Measurements from ENCODE around the gene IGF1R.
"Not testable (repeated sequence)": the region's sequence is repeated elsewhere in the genome, so short reads cannot be mapped to it uniquely, and the experiment has no call there.

IGF1R gene

DNA sequence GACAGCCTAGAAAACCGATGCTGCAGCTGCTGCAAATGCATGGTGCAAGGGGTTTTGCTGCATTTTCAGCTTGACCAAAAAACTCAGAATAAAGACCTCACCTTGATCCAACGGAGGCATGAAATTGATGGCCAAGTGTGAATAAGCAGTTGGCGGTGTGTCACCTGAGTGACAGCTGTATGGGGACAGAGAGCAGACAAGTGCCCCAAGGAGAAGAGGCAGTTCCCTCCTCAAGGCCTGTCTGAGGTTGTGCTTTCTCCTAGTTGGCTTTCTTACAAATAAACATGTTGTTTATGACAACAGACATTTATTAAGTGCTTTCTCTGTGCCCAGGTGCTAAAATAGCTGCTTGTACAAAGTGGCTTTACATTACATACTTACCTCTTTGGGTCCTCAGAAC lies 349.0 kb downstream of the IGF1R start:
- Histone ChIP-seq H3K9me3 (ENCODE audit: control insufficient read depth, insufficient read depth, low read length) (no peaks in the 10 kb centered on the region), H3K27me3 (ENCODE audit: control insufficient read depth, insufficient read depth, low read length) (no peaks in the 10 kb centered on the region), H3K36me3 (ENCODE audit: control insufficient read depth, insufficient read depth, low read length) (no peaks in the 10 kb centered on the region), H3K9ac (ENCODE audit: low read depth, low read length) (no peak overlapping the region), H3K4me3 (ENCODE audit: low read depth, low read length) (no peak overlapping the region), H3K27ac (ENCODE audit: low read depth, low read length) (no peak overlapping the region), H3K4me1 (ENCODE audit: control insufficient read depth, insufficient read depth, low read length) (no peaks in the 10 kb centered on the region)

DNA sequence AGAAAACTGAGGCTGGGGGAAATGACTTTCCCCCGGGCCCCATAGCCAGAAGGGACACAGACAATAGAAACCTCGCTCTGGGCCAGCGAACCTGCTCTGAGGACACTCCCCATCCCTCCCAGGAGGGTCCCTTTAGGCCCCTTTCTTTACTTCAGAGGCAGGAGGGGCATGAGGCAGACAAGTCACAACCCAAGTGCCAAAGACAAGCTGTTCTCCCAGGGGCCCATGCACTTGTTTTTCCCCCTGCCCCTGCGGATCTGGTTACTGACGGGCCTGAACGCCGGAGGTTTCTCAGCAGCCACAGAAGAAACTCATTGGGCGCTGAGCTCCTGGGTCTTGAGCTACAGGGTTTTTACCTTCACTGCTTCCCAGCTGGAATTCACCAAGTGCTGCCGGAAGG lies 349.4 kb downstream of the IGF1R start:
- no peak overlapping the region for H3K4me3 ChIP-seq (ENCODE audit: low read depth, low read length)
- no peaks in the 10 kb centered on the region for H3K4me1 ChIP-seq (ENCODE audit: control insufficient read depth, insufficient read depth, low read length)
- H3K27ac ChIP-seq (ENCODE audit: low read depth, low read length): no peak overlapping the region
- no peaks in the 10 kb centered on the region for H3K9me3 ChIP-seq (ENCODE audit: control insufficient read depth, insufficient read depth, low read length)
- H3K9ac ChIP-seq (ENCODE audit: low read depth, low read length): no peak overlapping the region
- H3K36me3 ChIP-seq (ENCODE audit: control insufficient read depth, insufficient read depth, low read length): no peaks in the 10 kb centered on the region
- H3K27me3 ChIP-seq (ENCODE audit: control insufficient read depth, insufficient read depth, low read length): no peaks in the 10 kb centered on the region

DNA sequence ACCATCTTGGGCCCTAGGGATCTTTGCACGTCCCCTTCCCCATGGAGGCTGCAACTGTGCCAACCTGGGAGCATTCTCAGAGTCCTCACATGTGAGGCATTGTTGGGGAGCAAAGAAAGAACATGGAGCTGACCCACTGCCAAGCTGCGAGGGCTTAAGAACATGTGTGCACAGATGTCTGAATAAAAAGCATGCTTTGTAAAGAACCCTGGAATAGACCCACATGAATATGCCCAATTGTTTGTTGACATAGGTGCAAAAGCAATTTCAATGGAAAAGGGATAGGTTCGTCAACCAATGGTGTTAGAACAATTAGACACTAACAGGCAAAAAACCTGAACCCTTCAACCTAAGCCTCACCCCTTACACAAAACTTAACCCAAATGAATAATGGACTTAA lies 349.9 kb downstream of the IGF1R start:
- no peaks in the 10 kb centered on the region for H3K4me1 ChIP-seq (ENCODE audit: control insufficient read depth, insufficient read depth, low read length)
- H3K36me3 ChIP-seq (ENCODE audit: control insufficient read depth, insufficient read depth, low read length): no peaks in the 10 kb centered on the region
- no peaks in the 10 kb centered on the region for H3K27me3 ChIP-seq (ENCODE audit: control insufficient read depth, insufficient read depth, low read length)
- no peak overlapping the region for H3K27ac ChIP-seq (ENCODE audit: low read depth, low read length)
- H3K4me3 ChIP-seq (ENCODE audit: low read depth, low read length): no peak overlapping the region
- H3K9ac ChIP-seq (ENCODE audit: low read depth, low read length): no peak overlapping the region
- no peaks in the 10 kb centered on the region for H3K9me3 ChIP-seq (ENCODE audit: control insufficient read depth, insufficient read depth, low read length)

DNA sequence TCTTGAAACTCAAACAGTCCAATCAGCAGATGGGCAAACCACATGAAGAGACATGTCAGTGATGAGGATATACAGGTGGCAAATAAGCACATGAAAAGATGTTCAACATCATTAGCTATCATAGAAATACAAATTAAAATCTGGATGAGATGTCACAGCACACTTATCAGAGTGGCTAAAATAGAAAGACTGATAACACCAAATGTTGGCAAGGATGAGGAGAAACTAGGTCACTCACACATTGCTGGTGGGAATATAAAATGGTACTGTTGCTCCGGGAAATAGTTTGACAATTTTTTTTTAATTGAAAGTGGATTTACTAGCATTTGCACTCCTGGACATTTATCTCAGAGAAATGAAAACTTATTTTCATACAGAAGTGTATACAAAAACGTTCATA lies 350.9 kb downstream of the IGF1R start:
- H3K36me3 ChIP-seq (ENCODE audit: control insufficient read depth, insufficient read depth, low read length): no peaks in the 10 kb centered on the region
- no peaks in the 10 kb centered on the region for H3K9me3 ChIP-seq (ENCODE audit: control insufficient read depth, insufficient read depth, low read length)
- H3K27me3 ChIP-seq (ENCODE audit: control insufficient read depth, insufficient read depth, low read length): no peaks in the 10 kb centered on the region
- H3K4me1 ChIP-seq (ENCODE audit: control insufficient read depth, insufficient read depth, low read length): no peaks in the 10 kb centered on the region
- H3K4me3 ChIP-seq (ENCODE audit: low read depth, low read length): no peak overlapping the region
- H3K27ac ChIP-seq (ENCODE audit: low read depth, low read length): no peak overlapping the region
- no peak overlapping the region for H3K9ac ChIP-seq (ENCODE audit: low read depth, low read length)

DNA sequence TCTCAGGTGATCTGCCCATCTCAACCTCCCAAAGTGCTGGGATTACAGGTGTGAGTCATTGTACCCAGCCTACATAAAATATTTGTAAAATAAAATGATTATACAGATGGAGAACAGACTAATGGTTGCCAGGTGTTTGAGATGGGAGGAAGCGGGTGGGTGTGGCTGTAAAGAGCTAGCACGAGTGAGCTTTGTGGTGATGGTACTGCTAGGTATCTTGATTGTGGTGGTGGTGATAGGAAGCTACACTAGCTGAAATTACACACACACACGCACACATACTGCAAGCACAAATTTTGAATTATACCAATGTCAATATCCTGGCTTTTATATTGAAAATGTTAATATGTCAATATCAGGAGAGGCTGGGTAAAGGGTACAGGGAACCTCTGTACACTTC lies 353.9 kb downstream of the IGF1R start:
- no peaks in the 10 kb centered on the region for H3K4me1 ChIP-seq (ENCODE audit: control insufficient read depth, insufficient read depth, low read length)
- no peaks in the 10 kb centered on the region for H3K36me3 ChIP-seq (ENCODE audit: control insufficient read depth, insufficient read depth, low read length)
- no peak overlapping the region for H3K27ac ChIP-seq (ENCODE audit: low read depth, low read length)
- H3K27me3 ChIP-seq (ENCODE audit: control insufficient read depth, insufficient read depth, low read length): peaks cover 6% of the 10 kb centered on the region; the same call in 1 of the 2 replicates
- H3K4me3 ChIP-seq (ENCODE audit: low read depth, low read length): no peak overlapping the region
- no peaks in the 10 kb centered on the region for H3K9me3 ChIP-seq (ENCODE audit: control insufficient read depth, insufficient read depth, low read length)
- H3K9ac ChIP-seq (ENCODE audit: low read depth, low read length): no peak overlapping the region

DNA sequence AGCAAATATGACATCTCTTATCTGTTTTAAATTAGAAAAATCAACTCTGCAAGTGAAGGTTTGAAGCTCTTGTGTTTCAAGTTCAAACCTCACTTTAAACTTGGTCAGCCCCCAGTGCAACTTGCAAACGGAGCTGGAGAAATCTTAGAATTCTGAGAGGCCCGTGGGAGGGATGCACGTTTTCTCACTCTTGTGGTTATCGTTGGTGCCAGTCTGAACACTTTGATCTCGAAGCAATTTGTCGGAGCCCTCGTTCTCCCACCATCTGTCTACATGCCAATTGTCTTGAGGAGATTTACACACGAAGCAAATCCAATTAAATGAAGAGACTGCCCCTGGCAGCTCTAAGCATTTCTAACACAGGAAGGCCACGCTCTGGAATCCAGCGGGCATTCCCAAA lies 355.0 kb downstream of the IGF1R start:
- not testable (repeated sequence) for H3K36me3 ChIP-seq (ENCODE audit: control insufficient read depth, insufficient read depth, low read length); H3K4me3 ChIP-seq (ENCODE audit: low read depth, low read length); H3K27me3 ChIP-seq (ENCODE audit: control insufficient read depth, insufficient read depth, low read length); H3K9me3 ChIP-seq (ENCODE audit: control insufficient read depth, insufficient read depth, low read length); H3K4me1 ChIP-seq (ENCODE audit: control insufficient read depth, insufficient read depth, low read length); H3K9ac ChIP-seq (ENCODE audit: low read depth, low read length); H3K27ac ChIP-seq (ENCODE audit: low read depth, low read length)

DNA sequence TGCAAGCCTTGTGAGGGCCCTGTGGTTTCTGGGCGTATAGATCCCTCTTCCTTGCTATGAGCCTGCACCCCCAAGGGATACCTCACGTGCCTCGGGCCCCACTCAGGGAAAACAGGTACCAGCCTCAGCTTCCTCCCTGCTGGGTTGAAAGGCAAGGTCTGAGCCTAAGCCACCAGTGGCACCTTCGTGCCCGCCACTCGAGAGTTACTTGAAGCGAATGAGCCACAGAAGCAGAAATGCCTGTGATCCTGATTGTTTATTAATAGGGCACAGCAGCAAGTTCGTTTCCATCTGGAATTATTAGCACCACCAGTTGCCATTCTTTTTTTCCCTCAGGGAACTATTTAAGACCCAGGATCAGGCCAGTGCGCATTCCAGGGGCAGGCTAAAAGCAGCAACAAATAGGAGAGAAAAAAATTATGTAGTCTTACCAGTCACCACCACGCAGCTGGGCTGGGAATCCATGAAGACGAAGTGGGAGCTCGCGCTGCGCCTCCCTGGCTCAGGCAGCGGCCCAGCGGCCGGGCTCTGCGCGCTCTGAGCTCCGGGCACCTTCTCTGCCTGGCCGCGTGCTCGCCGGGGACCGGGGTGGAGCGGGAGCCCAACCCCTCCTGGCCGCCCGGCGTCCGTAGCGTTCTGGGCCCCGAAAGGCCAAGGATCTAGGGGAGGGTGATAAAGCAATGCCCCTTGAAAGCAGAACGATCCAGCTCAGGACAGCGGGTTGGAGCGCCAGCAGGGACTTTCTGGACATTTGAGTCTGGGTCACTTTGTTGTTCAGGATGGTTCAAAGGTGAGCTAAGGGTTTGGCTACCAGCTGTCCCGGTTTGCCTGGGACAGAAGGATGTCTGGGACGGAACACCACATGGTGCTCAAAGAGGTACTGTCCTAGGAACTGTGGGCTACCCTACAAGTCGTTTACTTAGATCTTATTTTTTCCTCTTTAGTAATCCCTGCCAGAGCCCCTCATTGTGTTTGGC lies 356.9 kb downstream of the IGF1R start:
- not testable (repeated sequence) for H3K9ac ChIP-seq (ENCODE audit: low read depth, low read length); H3K36me3 ChIP-seq (ENCODE audit: control insufficient read depth, insufficient read depth, low read length); H3K9me3 ChIP-seq (ENCODE audit: control insufficient read depth, insufficient read depth, low read length); H3K27ac ChIP-seq (ENCODE audit: low read depth, low read length); H3K4me3 ChIP-seq (ENCODE audit: low read depth, low read length); H3K27me3 ChIP-seq (ENCODE audit: control insufficient read depth, insufficient read depth, low read length); H3K4me1 ChIP-seq (ENCODE audit: control insufficient read depth, insufficient read depth, low read length)

DNA sequence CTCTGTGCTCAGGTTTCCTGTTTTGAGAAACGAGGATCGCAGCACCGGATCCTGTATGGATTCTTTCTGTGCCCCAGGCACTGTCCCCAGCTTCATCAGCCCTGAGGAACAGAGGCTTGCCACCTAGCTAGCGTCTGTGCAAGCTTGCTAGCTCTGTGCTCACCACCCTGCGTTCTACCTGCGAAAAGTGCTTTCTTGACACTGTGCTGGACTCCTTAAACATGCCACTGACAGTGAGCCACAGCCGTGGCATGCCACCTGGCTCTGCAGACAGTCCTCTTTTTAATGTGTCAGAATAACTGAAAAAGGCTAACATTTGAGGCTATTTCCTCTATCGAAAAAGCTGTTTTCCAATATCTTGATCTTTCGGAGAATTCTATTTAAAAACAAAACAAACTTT lies 357.8 kb downstream of the IGF1R start:
- Histone ChIP-seq H3K9me3 (ENCODE audit: control insufficient read depth, insufficient read depth, low read length) (no peaks in the 10 kb centered on the region), H3K36me3 (ENCODE audit: control insufficient read depth, insufficient read depth, low read length) (no peaks in the 10 kb centered on the region), H3K4me1 (ENCODE audit: control insufficient read depth, insufficient read depth, low read length) (no peaks in the 10 kb centered on the region), H3K4me3 (ENCODE audit: low read depth, low read length) (no peak overlapping the region), H3K9ac (ENCODE audit: low read depth, low read length) (no peak overlapping the region), H3K27ac (ENCODE audit: low read depth, low read length) (no peak overlapping the region), H3K27me3 (ENCODE audit: control insufficient read depth, insufficient read depth, low read length) (peaks cover 6% of the 10 kb centered on the region; the same call in 1 of the 2 replicates)

DNA sequence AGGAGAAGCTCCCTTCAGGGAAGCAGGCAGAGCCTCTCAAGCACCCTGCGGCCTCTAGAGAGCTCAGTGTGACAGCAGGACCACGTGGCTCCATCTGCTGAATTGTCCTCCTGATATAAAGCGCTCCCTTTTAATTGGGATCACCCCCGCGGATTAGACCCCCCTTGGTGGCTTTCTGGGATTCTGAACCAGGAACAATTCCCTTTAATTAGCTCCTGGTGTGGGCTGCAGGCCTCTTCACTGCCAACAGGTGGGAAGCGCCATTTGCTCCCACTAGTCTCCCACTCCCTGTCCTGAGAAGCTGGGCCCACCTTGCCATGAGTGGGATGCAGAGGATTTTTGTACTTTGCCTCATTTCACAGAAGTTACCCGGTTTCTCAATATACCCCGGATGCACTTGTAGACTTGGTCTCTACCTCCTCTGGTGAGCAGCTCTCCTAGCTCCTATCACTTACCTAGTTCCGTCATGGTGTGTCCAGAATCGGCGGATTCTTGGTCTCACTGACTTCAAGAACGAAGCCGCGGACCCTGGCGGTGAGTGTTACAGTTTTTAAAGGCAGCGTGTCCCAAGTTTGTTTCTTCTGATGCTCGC lies 358.7 kb downstream of the IGF1R start:
- Histone ChIP-seq H3K36me3 (ENCODE audit: control insufficient read depth, insufficient read depth, low read length) (no peaks in the 10 kb centered on the region), H3K4me3 (ENCODE audit: low read depth, low read length) (no peak overlapping the region), H3K27me3 (ENCODE audit: control insufficient read depth, insufficient read depth, low read length) (peaks cover 6% of the 10 kb centered on the region; the same call in 1 of the 2 replicates), H3K27ac (ENCODE audit: low read depth, low read length) (no peak overlapping the region), H3K9ac (ENCODE audit: low read depth, low read length) (no peak overlapping the region), H3K9me3 (ENCODE audit: control insufficient read depth, insufficient read depth, low read length) (no peaks in the 10 kb centered on the region), H3K4me1 (ENCODE audit: control insufficient read depth, insufficient read depth, low read length) (no peaks in the 10 kb centered on the region)

DNA sequence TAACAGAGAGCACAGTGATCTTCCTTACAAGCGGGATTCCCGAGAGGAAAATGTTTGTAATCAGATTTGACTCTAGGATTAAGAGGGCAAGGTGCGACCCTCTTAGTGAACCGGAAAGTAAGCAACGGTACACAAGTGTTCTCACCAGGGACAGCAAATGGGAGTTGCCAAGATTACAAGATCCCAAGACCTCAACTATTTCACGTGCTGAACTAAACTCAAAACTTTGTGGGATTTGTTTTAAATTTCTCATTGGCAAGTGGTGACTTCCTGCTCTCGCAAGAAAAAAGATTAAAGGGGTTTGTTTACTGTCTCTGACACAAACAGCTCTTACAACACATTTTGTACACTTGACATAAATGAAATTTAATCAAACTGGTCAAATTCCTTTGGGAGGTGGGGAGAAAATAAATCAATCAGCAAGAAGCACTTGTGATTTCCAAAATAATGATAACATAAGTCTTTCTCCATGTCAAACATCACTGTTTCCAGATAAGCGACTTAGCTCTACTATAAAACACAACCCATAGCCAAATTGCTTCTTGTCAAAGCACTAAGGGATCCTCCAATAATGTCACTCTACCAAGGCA lies 361.5 kb downstream of the IGF1R start:
- Histone ChIP-seq H3K27me3 (ENCODE audit: control insufficient read depth, insufficient read depth, low read length) (peaks cover 6% of the 10 kb centered on the region; the same call in 1 of the 2 replicates), H3K4me3 (ENCODE audit: low read depth, low read length) (no peak overlapping the region), H3K4me1 (ENCODE audit: control insufficient read depth, insufficient read depth, low read length) (no peaks in the 10 kb centered on the region), H3K36me3 (ENCODE audit: control insufficient read depth, insufficient read depth, low read length) (no peaks in the 10 kb centered on the region), H3K27ac (ENCODE audit: low read depth, low read length) (no peak overlapping the region), H3K9me3 (ENCODE audit: control insufficient read depth, insufficient read depth, low read length) (no peaks in the 10 kb centered on the region), H3K9ac (ENCODE audit: low read depth, low read length) (no peak overlapping the region)

DNA sequence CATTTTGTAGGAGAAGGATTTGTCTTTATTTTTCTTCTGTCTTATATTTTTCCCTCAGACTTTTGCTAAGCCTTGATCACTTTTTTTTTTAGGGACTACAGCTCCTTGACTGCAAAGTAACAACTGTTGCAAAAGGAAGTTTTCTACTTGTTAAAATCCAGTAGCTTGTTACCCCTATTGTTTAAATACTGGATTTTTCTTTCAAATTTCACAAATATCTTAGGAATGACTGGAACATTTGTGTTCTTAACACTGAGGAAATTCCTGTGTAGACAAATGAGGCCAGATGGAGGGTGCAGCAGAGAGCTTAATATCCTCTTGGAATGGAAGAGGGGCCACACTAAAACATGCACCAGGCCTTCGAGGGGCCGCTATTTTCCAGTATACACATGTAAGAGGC lies 362.4 kb downstream of the IGF1R start:
- Histone ChIP-seq H3K4me3 (ENCODE audit: low read depth, low read length) (no peak overlapping the region), H3K9ac (ENCODE audit: low read depth, low read length) (no peak overlapping the region), H3K9me3 (ENCODE audit: control insufficient read depth, insufficient read depth, low read length) (no peaks in the 10 kb centered on the region), H3K27ac (ENCODE audit: low read depth, low read length) (no peak overlapping the region), H3K27me3 (ENCODE audit: control insufficient read depth, insufficient read depth, low read length) (peaks cover 11% of the 10 kb centered on the region), H3K4me1 (ENCODE audit: control insufficient read depth, insufficient read depth, low read length) (peaks cover 4% of the 10 kb centered on the region; the same call in 1 of the 2 replicates), H3K36me3 (ENCODE audit: control insufficient read depth, insufficient read depth, low read length) (no peaks in the 10 kb centered on the region)
